Measurements from ENCODE around the gene RNF187.

Gene RNF187

GRCh38 chr1:228453614-228454013, 33.6 kb upstream of the RNF187 start:
- no peak overlapping the region for H2AFZ ChIP-seq (ENCODE audit: low read depth, low read length)
- H3K9me3 ChIP-seq (ENCODE audit: low read length): no peaks in the 10 kb centered on the region
- H3K4me3 ChIP-seq (ENCODE audit: low read length): no peak overlapping the region
- peaks cover 7% of the 10 kb centered on the region for H3K4me1 ChIP-seq (ENCODE audit: insufficient read depth, low read length)
- H3K27me3 ChIP-seq (ENCODE audit: insufficient read depth, low read length): no peaks in the 10 kb centered on the region
- peaks cover 4% of the 10 kb centered on the region for H3K36me3 ChIP-seq (ENCODE audit: insufficient read depth, low read length)

GRCh38 chr1:228454238-228454637, 32.9 kb upstream of the RNF187 start:
- no peak overlapping the region for H2AFZ ChIP-seq (ENCODE audit: low read depth, low read length)
- H3K4me3 ChIP-seq (ENCODE audit: low read length): no peak overlapping the region
- no peaks in the 10 kb centered on the region for H3K27me3 ChIP-seq (ENCODE audit: insufficient read depth, low read length)
- H3K36me3 ChIP-seq (ENCODE audit: insufficient read depth, low read length): peaks cover 4% of the 10 kb centered on the region
- peaks cover 7% of the 10 kb centered on the region for H3K4me1 ChIP-seq (ENCODE audit: insufficient read depth, low read length)
- H3K9me3 ChIP-seq (ENCODE audit: low read length): no peaks in the 10 kb centered on the region

- Histone ChIP-seq H3K4me1 (ENCODE audit: insufficient read depth, low read length) (peaks cover 17% of the 10 kb centered on the region), H3K4me3 (ENCODE audit: low read length) (peak overlapping the region; percentile 97), H3K27me3 (ENCODE audit: insufficient read depth, low read length) (no peaks in the 10 kb centered on the region), H3K9me3 (ENCODE audit: low read length) (no peaks in the 10 kb centered on the region), H2AFZ (ENCODE audit: low read depth, low read length) (no peak overlapping the region), H3K36me3 (ENCODE audit: insufficient read depth, low read length) (peaks cover 4% of the 10 kb centered on the region)
These were observed 31.5 kb upstream of the RNF187 start for GRCh38 chr1:228455715-228456114.

- Histone ChIP-seq H3K4me3 (ENCODE audit: low read length) (peak overlapping the region; percentile 97), H2AFZ (ENCODE audit: low read depth, low read length) (no peak overlapping the region), H3K36me3 (ENCODE audit: insufficient read depth, low read length) (peaks cover 4% of the 10 kb centered on the region), H3K27me3 (ENCODE audit: insufficient read depth, low read length) (no peaks in the 10 kb centered on the region), H3K9me3 (ENCODE audit: low read length) (no peaks in the 10 kb centered on the region), H3K4me1 (ENCODE audit: insufficient read depth, low read length) (peaks cover 19% of the 10 kb centered on the region)
These were observed 30.7 kb upstream of the RNF187 start for GRCh38 chr1:228456252-228457016.

GRCh38 chr1:228457017-228457395, 30.2 kb upstream of the RNF187 start:
- Histone ChIP-seq H3K9me3 (ENCODE audit: low read length) (no peaks in the 10 kb centered on the region), H3K36me3 (ENCODE audit: insufficient read depth, low read length) (peaks cover 4% of the 10 kb centered on the region), H3K4me1 (ENCODE audit: insufficient read depth, low read length) (peaks cover 19% of the 10 kb centered on the region), H2AFZ (ENCODE audit: low read depth, low read length) (no peak overlapping the region), H3K4me3 (ENCODE audit: low read length) (peak overlapping the region; percentile 97), H3K27me3 (ENCODE audit: insufficient read depth, low read length) (no peaks in the 10 kb centered on the region)

GRCh38 chr1:228457396-228458176, 29.6 kb upstream of the RNF187 start:
- H2AFZ ChIP-seq (ENCODE audit: low read depth, low read length): no peak overlapping the region
- H3K27me3 ChIP-seq (ENCODE audit: insufficient read depth, low read length): no peaks in the 10 kb centered on the region
- peak overlapping the region; percentile 97 for H3K4me3 ChIP-seq (ENCODE audit: low read length)
- H3K4me1 ChIP-seq (ENCODE audit: insufficient read depth, low read length): peaks cover 21% of the 10 kb centered on the region
- H3K9me3 ChIP-seq (ENCODE audit: low read length): no peaks in the 10 kb centered on the region
- peaks cover 4% of the 10 kb centered on the region for H3K36me3 ChIP-seq (ENCODE audit: insufficient read depth, low read length)

- Histone ChIP-seq H3K9me3 (ENCODE audit: low read length) (no peaks in the 10 kb centered on the region), H2AFZ (ENCODE audit: low read depth, low read length) (no peak overlapping the region), H3K4me1 (ENCODE audit: insufficient read depth, low read length) (peaks cover 35% of the 10 kb centered on the region), H3K27me3 (ENCODE audit: insufficient read depth, low read length) (no peaks in the 10 kb centered on the region), H3K4me3 (ENCODE audit: low read length) (peak overlapping the region; percentile 97), H3K36me3 (ENCODE audit: insufficient read depth, low read length) (peaks cover under 1% of the 10 kb centered on the region)
These were observed 27.8 kb upstream of the RNF187 start for GRCh38 chr1:228459091-228459993.

- Histone ChIP-seq H3K9me3 (ENCODE audit: low read length) (no peaks in the 10 kb centered on the region), H3K4me1 (ENCODE audit: insufficient read depth, low read length) (peaks cover 40% of the 10 kb centered on the region), H3K36me3 (ENCODE audit: insufficient read depth, low read length) (no peaks in the 10 kb centered on the region), H2AFZ (ENCODE audit: low read depth, low read length) (no peak overlapping the region), H3K4me3 (ENCODE audit: low read length) (no peak overlapping the region), H3K27me3 (ENCODE audit: insufficient read depth, low read length) (no peaks in the 10 kb centered on the region)
These were observed 26.4 kb upstream of the RNF187 start for GRCh38 chr1:228460821-228461220.

- no peaks in the 10 kb centered on the region for H3K36me3 ChIP-seq (ENCODE audit: insufficient read depth, low read length)
- H3K4me1 ChIP-seq (ENCODE audit: insufficient read depth, low read length): peaks cover 40% of the 10 kb centered on the region
- no peaks in the 10 kb centered on the region for H3K9me3 ChIP-seq (ENCODE audit: low read length)
- no peak overlapping the region for H2AFZ ChIP-seq (ENCODE audit: low read depth, low read length)
- no peaks in the 10 kb centered on the region for H3K27me3 ChIP-seq (ENCODE audit: insufficient read depth, low read length)
- no peak overlapping the region for H3K4me3 ChIP-seq (ENCODE audit: low read length)
These were observed 24.6 kb upstream of the RNF187 start for GRCh38 chr1:228462560-228462959.

GRCh38 chr1:228463009-228463558, 24.1 kb upstream of the RNF187 start:
- H3K36me3 ChIP-seq (ENCODE audit: insufficient read depth, low read length): no peaks in the 10 kb centered on the region
- H3K4me3 ChIP-seq (ENCODE audit: low read length): peak overlapping the region; percentile 81
- no peak overlapping the region for H2AFZ ChIP-seq (ENCODE audit: low read depth, low read length)
- peaks cover 40% of the 10 kb centered on the region for H3K4me1 ChIP-seq (ENCODE audit: insufficient read depth, low read length)
- no peaks in the 10 kb centered on the region for H3K27me3 ChIP-seq (ENCODE audit: insufficient read depth, low read length)
- H3K9me3 ChIP-seq (ENCODE audit: low read length): no peaks in the 10 kb centered on the region

GRCh38 chr1:228463559-228464455, 23.4 kb upstream of the RNF187 start:
- no peak overlapping the region for H2AFZ ChIP-seq (ENCODE audit: low read depth, low read length)
- H3K4me3 ChIP-seq (ENCODE audit: low read length): peak overlapping the region; percentile 81
- peaks cover 40% of the 10 kb centered on the region for H3K4me1 ChIP-seq (ENCODE audit: insufficient read depth, low read length)
- H3K36me3 ChIP-seq (ENCODE audit: insufficient read depth, low read length): no peaks in the 10 kb centered on the region
- no peaks in the 10 kb centered on the region for H3K9me3 ChIP-seq (ENCODE audit: low read length)
- no peaks in the 10 kb centered on the region for H3K27me3 ChIP-seq (ENCODE audit: insufficient read depth, low read length)

GRCh38 chr1:228464487-228464983, 22.6 kb upstream of the RNF187 start:
- no peaks in the 10 kb centered on the region for H3K36me3 ChIP-seq (ENCODE audit: insufficient read depth, low read length)
- H3K27me3 ChIP-seq (ENCODE audit: insufficient read depth, low read length): no peaks in the 10 kb centered on the region
- H3K9me3 ChIP-seq (ENCODE audit: low read length): no peaks in the 10 kb centered on the region
- H2AFZ ChIP-seq (ENCODE audit: low read depth, low read length): peak overlapping the region; percentile 83
- H3K4me1 ChIP-seq (ENCODE audit: insufficient read depth, low read length): peaks cover 38% of the 10 kb centered on the region
- H3K4me3 ChIP-seq (ENCODE audit: low read length): peak overlapping the region; percentile 81

All from neuron (in vitro differentiated cells).